GM23338 (cell line): ENCODE data around the gene GJC3.

Source experiments
- EZH2 ChIP-seq: fragments of 200-600 bp; sonication (generic); IDR thresholded peaks from one replicate; pipeline ENCODE4 v1.8.0; 2017; ENCODE audit warnings: antibody characterized with exemption, mild to moderate bottlenecking, low read depth; ENCODE audit not compliant: unreplicated experiment
- EZH2phosphoT487 ChIP-seq: fragments of 200-600 bp; sonication (generic); IDR thresholded peaks from one replicate; pipeline ENCODE4 v1.8.1; 2018; ENCODE audit warnings: antibody characterized with exemption; ENCODE audit not compliant: unreplicated experiment
- JUNB ChIP-seq: IDR thresholded peaks from one replicate; pipeline ENCODE4 v1.6.1; 2016; ENCODE audit warnings: antibody characterized with exemption; ENCODE audit not compliant: unreplicated experiment
- NANOG ChIP-seq: IDR thresholded peaks from 2 replicates; pipeline ENCODE4 v1.6.1; 2016; ENCODE audit warnings: antibody characterized with exemption, borderline replicate concordance
- TF ChIP-seq, protein P1 (sequence below), 2 experiments: fragments of 200-600 bp in 1 of 2; sonication (generic) in 1 of 2; conservative IDR thresholded peaks; 2 replicates each; pipeline versions ENCODE4 v1.5.1 to v1.6.1; 2016 to 2017; ENCODE audit warnings: antibody characterized with exemption in 2 of 2, low read depth in 2 of 2, mild to moderate bottlenecking in 2 of 2, moderate library complexity in 1 of 2
- TF ChIP-seq, protein P2 (sequence below): IDR thresholded peaks from one replicate; pipeline ENCODE4 v1.6.1; 2018; ENCODE audit warnings: antibody characterized with exemption; ENCODE audit not compliant: unreplicated experiment

DNA sequence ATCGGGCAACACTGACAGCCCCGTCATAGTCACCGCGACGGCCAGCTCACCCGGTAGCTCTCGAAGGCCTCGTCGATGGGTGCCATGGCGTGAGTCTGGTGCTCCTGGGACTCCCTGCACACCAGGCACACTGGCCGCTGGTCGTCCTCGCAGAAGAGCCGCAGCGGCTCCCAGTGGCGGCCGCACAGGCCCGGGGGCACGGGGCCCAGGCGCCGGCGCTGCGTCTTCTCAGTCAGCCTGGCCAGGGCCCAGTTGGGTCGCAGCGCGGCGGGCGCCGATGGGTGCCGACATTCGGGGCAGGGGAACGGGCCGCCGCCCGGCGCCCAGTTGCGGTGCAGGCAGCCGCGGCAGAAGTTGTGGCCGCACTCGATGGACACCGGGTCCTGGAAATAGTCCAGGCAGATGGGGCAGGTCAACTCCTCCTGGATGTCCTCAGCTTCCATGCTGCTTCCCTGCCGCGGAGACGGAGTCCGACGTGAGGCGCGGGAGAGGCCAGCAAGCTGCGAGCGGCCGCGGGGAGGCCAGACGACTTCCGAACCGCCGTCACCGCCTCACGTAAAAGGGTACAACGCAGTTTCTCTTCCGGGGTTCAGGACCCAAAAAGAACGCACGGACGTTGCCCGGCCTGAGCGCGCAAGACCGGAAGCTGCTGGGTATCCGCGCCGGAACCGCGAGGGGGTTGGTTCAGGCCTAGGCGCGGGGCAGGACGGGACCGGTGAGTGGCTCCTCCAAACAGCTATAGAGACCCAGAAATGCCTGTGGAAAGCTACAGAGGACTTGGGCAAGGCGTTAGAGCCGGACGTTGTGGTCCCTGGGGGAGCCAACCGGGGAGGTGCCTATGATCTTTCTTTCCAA lies 10.2 kb downstream of the GJC3 start, which contains the start of gene TRIM4:
- TF ChIP-seq, protein P1, sequence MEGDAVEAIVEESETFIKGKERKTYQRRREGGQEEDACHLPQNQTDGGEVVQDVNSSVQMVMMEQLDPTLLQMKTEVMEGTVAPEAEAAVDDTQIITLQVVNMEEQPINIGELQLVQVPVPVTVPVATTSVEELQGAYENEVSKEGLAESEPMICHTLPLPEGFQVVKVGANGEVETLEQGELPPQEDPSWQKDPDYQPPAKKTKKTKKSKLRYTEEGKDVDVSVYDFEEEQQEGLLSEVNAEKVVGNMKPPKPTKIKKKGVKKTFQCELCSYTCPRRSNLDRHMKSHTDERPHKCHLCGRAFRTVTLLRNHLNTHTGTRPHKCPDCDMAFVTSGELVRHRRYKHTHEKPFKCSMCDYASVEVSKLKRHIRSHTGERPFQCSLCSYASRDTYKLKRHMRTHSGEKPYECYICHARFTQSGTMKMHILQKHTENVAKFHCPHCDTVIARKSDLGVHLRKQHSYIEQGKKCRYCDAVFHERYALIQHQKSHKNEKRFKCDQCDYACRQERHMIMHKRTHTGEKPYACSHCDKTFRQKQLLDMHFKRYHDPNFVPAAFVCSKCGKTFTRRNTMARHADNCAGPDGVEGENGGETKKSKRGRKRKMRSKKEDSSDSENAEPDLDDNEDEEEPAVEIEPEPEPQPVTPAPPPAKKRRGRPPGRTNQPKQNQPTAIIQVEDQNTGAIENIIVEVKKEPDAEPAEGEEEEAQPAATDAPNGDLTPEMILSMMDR (conservative IDR thresholded peaks at IDR 0.05; ENCODE audit: low read depth in 2 of 2): no peak; a peak in 1 of 4 replicates
- TF ChIP-seq, protein P2, sequence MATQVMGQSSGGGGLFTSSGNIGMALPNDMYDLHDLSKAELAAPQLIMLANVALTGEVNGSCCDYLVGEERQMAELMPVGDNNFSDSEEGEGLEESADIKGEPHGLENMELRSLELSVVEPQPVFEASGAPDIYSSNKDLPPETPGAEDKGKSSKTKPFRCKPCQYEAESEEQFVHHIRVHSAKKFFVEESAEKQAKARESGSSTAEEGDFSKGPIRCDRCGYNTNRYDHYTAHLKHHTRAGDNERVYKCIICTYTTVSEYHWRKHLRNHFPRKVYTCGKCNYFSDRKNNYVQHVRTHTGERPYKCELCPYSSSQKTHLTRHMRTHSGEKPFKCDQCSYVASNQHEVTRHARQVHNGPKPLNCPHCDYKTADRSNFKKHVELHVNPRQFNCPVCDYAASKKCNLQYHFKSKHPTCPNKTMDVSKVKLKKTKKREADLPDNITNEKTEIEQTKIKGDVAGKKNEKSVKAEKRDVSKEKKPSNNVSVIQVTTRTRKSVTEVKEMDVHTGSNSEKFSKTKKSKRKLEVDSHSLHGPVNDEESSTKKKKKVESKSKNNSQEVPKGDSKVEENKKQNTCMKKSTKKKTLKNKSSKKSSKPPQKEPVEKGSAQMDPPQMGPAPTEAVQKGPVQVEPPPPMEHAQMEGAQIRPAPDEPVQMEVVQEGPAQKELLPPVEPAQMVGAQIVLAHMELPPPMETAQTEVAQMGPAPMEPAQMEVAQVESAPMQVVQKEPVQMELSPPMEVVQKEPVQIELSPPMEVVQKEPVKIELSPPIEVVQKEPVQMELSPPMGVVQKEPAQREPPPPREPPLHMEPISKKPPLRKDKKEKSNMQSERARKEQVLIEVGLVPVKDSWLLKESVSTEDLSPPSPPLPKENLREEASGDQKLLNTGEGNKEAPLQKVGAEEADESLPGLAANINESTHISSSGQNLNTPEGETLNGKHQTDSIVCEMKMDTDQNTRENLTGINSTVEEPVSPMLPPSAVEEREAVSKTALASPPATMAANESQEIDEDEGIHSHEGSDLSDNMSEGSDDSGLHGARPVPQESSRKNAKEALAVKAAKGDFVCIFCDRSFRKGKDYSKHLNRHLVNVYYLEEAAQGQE: no peak
- TF ChIP-seq EZH2 (no peak), NANOG (no peak), JUNB (no peak), EZH2phosphoT487 (no peak)
